Subcutaneous abdominal adipose tissue (tissue), 5 donors: Measurements from ENCODE around the gene C11orf54.

Source experiments
- H3K27ac ChIP-seq: one replicate; pipeline ENCODE4 v1.7.0; 2013; ENCODE audit warnings: low read depth, mild to moderate bottlenecking, inconsistent platforms, low read length, moderate library complexity
- H3K27me3 ChIP-seq, 5 donors: one replicate each; pipeline ENCODE4 v1.7.0; 2013; ENCODE audit warnings: low read length in 5 of 5, inconsistent platforms in 1 of 5; ENCODE audit not compliant: control insufficient read depth in 5 of 5, insufficient read depth in 4 of 5
- H3K36me3 ChIP-seq, 5 donors: one replicate each; pipeline ENCODE4 v1.7.0; 2013; ENCODE audit warnings: low read length in 5 of 5; ENCODE audit not compliant: control insufficient read depth in 5 of 5, insufficient read depth in 5 of 5
- H3K4me1 ChIP-seq, 5 donors: one replicate each; pipeline ENCODE4 v1.7.0; 2013; ENCODE audit warnings: low read length in 5 of 5, mild to moderate bottlenecking in 3 of 5, moderate library complexity in 1 of 5; ENCODE audit not compliant: control insufficient read depth in 5 of 5, insufficient read depth in 5 of 5
- H3K4me3 ChIP-seq, 5 donors: one replicate each; pipeline ENCODE4 v1.7.0; 2013; ENCODE audit warnings: low read length in 5 of 5, low read depth in 1 of 5
- H3K9ac ChIP-seq, 5 donors: one replicate each; pipeline ENCODE4 v1.7.0; 2013; ENCODE audit warnings: low read length in 5 of 5, mild to moderate bottlenecking in 4 of 5, moderate library complexity in 3 of 5
- H3K9me3 ChIP-seq, 5 donors: one replicate each; pipeline ENCODE4 v1.7.0; 2013; ENCODE audit warnings: low read length in 5 of 5; ENCODE audit not compliant: control insufficient read depth in 5 of 5
- donor health status: healthy.
- donor health status: healthy.
- donor health status: healthy.
- donor health status: healthy.
- donor health status: healthy.

Gene C11orf54

DNA sequence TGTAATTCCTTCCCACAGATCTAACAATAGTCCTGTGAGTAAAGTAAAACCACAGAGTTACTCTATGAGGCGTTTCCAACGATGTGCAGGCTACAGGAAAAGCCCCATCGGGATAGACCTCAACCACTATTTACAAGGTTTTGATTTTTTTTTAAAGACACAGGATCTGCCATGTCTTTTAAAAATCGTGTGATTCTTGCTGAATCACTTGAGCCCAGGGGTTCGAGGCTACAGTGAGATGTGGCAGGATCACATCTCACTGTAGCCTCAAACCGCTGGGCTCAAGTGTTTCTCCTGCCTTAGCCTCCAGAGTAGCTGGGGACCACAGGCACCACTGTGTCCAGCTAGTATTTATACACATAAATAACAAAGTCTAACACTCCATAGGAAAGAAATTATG, 8.0 kb upstream of the C11orf54 start:
- Histone ChIP-seq H3K4me1 (peaks cover 0 to 20% (median 1%) of the 10 kb centered on the region in 5 donors), H3K4me3 (no peak overlapping the region), H3K36me3 (peaks cover 80 to 100% (median 93%) of the 10 kb centered on the region in 5 donors), H3K9ac (no peak overlapping the region), H3K27ac (no peak overlapping the region), H3K9me3 (no peaks in the 10 kb centered on the region), H3K27me3 (no peaks in the 10 kb centered on the region)

DNA sequence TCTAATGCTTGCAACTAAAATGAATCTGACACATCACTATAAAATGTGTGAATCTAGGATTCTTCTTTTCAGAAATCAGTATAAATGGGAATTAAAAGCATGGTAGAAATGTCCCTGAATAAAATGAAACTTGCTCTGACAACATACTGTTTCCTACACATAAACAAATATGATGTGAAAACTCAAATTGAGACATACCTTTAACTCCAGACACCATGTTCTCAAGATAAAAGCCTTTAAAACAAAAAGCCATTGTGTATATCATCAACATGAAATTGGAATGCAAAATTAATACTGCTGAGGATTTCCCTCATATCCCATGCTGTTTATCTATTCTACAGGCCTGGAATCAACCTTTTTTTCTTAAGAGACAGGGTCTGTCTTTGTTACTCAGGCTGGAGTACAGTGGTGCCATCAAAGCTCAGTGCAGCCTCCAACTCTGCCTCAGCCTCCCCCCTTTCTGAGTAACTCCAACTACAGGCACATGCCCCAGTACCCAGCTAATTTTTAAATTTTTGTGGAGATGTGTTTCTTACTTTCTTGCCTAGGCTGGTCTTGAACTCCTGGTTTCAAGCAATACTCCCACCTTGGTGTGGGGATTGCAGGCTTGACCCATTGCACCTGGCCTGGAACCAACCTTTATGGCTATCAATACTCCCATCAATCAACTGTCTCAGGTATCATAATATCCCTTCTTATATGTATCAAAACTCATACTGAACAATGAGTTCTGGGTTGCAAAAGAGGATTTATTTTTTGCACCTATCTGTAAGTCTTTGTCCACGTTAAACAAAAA, 6.8 kb upstream of the C11orf54 start:
- peaks cover 70 to 95% (median 82%) of the 10 kb centered on the region in 5 donors for H3K36me3 ChIP-seq
- no peak overlapping the region for H3K4me3 ChIP-seq
- H3K27me3 ChIP-seq = no peaks in the 10 kb centered on the region
- H3K4me1 ChIP-seq = peaks cover 0 to 31% (median 13%) of the 10 kb centered on the region in 5 donors
- H3K27ac ChIP-seq = peak overlapping the region; percentile 8
- no peaks in the 10 kb centered on the region for H3K9me3 ChIP-seq
- H3K9ac ChIP-seq = no peak overlapping the region

DNA sequence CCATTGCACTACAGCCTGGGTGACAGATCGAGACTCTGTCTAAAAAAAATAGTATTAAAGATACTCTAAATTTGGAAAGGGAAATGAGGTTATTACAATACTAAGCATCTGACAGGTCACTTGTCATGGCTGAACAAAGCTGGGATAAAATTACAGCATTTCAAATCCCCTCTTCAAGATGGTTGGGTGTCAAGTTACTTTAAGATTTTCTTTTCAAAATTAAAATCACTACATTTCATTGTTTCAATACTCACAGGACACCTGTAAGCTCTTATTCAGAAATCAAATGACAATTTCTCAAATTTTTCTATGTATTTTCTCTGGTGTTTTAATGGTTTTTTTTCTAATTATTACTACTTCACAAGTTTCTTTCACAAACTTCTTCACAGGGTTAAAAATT, 5.8 kb upstream of the C11orf54 start:
- Histone ChIP-seq H3K4me3 (no peak overlapping the region), H3K36me3 (peaks cover 60 to 85% (median 72%) of the 10 kb centered on the region in 5 donors), H3K27me3 (no peaks in the 10 kb centered on the region), H3K27ac (peak overlapping the region; percentile 100), H3K9me3 (no peaks in the 10 kb centered on the region), H3K9ac (no peak overlapping the region), H3K4me1 (peaks cover 0 to 40% (median 22%) of the 10 kb centered on the region in 5 donors)

DNA sequence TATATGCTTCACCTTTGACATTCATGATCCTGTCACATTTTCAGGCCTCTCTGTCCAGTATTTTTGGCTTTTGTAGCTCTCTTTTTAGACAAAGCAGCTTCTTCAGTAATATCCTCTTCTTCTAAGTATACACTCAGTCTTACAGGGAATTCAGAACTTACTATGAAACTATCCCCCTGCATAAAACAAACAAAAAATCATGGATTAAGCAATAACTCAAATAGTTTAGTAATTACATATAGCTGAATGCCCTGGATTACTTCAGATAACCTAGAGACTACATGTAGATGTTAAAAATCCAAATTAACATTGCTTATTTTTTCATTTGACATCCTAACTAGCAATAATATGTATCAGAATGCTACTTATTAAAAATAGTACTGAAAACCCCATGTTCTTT, 5.3 kb upstream of the C11orf54 start:
- peak overlapping the region; percentile 100 for H3K27ac ChIP-seq
- peaks cover 55 to 80% (median 67%) of the 10 kb centered on the region in 5 donors for H3K36me3 ChIP-seq
- peaks cover 0 to 40% (median 22%) of the 10 kb centered on the region in 5 donors for H3K4me1 ChIP-seq
- no peak overlapping the region for H3K9ac ChIP-seq
- no peaks in the 10 kb centered on the region for H3K27me3 ChIP-seq
- H3K9me3 ChIP-seq = no peaks in the 10 kb centered on the region
- no peak overlapping the region for H3K4me3 ChIP-seq

DNA sequence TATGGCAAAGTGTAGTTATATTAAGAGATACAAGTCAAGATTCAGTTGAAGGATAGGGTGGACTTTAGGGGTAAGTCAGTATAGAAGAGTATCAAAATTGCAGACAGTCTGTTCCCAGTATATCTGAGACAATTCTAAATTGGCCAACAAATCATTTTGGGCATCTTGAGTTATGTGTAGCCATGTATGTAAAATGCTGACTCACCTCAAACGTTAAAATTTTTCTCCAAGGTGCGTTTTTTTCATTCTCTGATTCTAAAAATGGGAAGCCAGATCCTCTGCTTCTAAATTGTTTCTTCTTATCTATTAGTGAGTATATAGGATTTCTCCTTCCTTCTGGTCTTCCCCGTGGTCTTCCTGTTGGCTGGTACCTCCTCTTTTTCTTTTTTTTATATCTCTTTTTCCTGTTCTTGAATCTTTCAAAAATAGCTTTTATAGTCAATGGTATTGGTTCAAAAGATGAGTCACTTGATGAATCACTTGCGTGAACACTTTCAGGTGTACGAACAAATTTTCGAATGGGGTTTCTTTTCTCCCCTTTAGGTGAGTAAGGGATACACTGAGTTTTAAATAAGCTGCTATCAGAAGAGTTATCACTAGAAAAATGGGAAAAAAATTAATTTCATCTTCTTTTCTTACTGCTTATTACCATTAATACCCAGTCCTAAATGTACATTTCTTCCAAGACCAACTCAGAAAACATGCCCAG, 3.4 kb upstream of the C11orf54 start:
- peak overlapping the region in 1 of 5 donors; percentile 4 for H3K4me3 ChIP-seq
- peaks cover 0 to 50% (median 32%) of the 10 kb centered on the region in 5 donors for H3K4me1 ChIP-seq
- no peaks in the 10 kb centered on the region for H3K9me3 ChIP-seq
- H3K27ac ChIP-seq = peak overlapping the region; percentile 100
- H3K27me3 ChIP-seq = no peaks in the 10 kb centered on the region
- H3K9ac ChIP-seq = peak overlapping the region in 2 of 5 donors; percentile 32 to 35
- H3K36me3 ChIP-seq = peaks cover 38 to 61% (median 49%) of the 10 kb centered on the region in 5 donors

DNA sequence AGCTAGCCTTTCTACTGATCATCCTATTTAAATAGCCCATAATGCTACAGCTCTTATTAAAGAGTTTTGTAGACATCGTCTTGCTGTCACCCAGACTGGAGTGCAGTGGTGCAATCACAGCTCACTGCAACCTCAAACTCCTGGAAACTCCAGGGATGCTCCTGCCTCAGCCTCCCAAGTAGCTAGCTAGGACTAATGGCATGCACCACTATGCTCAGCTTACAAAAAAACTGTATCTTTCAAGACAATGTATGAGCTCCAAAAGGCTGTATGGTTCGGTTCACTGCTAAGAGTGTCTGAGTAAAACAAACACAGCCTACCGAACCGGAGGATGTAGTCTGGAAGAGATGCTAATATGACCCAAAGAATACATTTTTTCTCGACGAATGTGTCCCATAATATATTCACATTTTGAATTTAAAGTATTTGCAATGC, 2.8 kb upstream of the C11orf54 start:
- no peaks in the 10 kb centered on the region for H3K27me3 ChIP-seq
- H3K36me3 ChIP-seq = peaks cover 38 to 56% (median 47%) of the 10 kb centered on the region in 5 donors
- no peaks in the 10 kb centered on the region for H3K9me3 ChIP-seq
- H3K4me1 ChIP-seq = peaks cover 0 to 48% (median 32%) of the 10 kb centered on the region in 5 donors
- peak overlapping the region in 1 of 5 donors; percentile 6 for H3K9ac ChIP-seq
- peak overlapping the region in 3 of 5 donors; percentile 4 to 53 (median 6) for H3K4me3 ChIP-seq
- H3K27ac ChIP-seq = peak overlapping the region; percentile 100

DNA sequence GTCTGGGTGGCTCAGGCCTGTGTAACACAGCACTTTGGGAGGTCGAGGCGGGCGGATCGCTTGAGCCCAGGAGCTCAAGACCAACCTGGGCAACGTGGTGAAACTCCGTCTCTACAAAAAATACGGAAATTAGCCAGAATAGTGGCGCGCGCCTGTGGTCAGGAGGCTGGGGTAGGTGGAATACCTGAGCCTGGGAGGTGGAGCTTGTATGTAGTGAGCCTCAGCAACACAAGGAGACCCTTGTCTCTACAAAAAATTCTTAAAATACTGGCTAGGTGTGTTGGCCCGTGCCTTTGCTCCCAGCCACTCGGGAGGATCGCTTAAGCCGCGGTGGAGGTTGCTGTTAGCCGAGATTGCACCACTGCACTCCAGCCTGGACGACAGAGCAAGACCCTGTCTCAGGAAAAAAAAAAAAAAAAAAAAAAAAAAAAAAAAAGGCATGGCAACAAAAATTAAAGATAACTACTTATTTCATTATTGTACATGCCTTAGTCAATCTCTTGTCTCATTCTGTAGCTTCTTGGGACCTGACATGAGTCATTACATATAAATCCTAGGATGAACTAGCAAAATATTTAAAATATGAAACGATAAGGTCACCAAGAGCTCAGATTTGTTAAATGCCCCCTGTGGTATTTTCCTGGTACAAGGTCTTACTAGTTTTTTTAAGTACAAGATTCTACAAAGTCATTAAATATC, 1.3 kb upstream of the C11orf54 start:
- Histone ChIP-seq H3K4me3 (peak overlapping the region; percentile 84 to 99 (median 96)), H3K9ac (peak overlapping the region; percentile 95 to 99 (median 97)), H3K36me3 (peaks cover 27 to 43% (median 33%) of the 10 kb centered on the region in 5 donors), H3K27ac (peak overlapping the region; percentile 100), H3K9me3 (no peaks in the 10 kb centered on the region), H3K4me1 (peaks cover 0 to 46% (median 37%) of the 10 kb centered on the region in 5 donors), H3K27me3 (no peaks in the 10 kb centered on the region)

DNA sequence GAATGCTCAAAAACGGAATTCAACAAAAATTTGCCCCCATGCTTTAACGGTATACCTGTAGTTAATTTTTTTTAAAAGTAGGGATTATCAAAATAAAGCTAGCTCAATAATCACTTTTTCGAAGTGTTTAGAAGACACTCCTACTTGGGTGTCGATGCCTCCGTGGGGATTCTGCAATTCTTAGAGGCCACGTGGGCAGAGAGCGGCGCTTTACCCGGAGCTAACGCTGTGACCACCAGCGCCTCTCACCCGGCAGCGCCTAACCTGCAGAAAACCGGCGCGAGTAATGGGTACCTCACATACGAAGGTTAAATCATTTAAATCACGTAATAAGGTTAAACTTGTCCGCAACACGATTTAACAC, 760 bp upstream of the C11orf54 start:
- Histone ChIP-seq H3K36me3 (peaks cover 25 to 37% (median 28%) of the 10 kb centered on the region in 5 donors), H3K4me3 (peak overlapping the region; percentile 84 to 99 (median 96)), H3K9ac (peak overlapping the region; percentile 95 to 99 (median 97)), H3K27me3 (no peaks in the 10 kb centered on the region), H3K27ac (peak overlapping the region; percentile 100), H3K9me3 (no peaks in the 10 kb centered on the region), H3K4me1 (peaks cover 0 to 46% (median 37%) of the 10 kb centered on the region in 5 donors)

DNA sequence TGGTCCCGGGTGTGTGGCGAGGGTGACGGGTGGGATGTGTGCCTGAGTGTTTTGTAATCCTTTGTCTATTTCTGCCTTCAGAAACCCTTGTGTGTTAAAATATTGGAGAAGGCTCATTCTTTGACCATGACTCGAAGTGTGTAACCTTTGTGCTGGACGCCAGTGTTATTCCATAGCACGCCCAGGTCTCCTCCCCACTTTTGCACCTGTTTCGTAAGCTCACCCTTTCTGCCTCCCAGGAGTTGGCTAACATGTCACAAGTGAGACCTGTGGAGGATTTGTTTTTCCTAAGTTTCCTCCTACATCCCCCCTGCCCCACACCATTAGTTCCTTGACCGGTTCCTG, 382 bp downstream of the C11orf54 start:
- Histone ChIP-seq H3K9ac (peak overlapping the region; percentile 85 to 99 (median 97)), H3K4me3 (peak overlapping the region; percentile 84 to 99 (median 97)), H3K4me1 (peaks cover 0 to 44% (median 37%) of the 10 kb centered on the region in 5 donors), H3K9me3 (no peaks in the 10 kb centered on the region), H3K36me3 (peaks cover 15 to 26% (median 20%) of the 10 kb centered on the region in 5 donors), H3K27ac (peak overlapping the region; percentile 100), H3K27me3 (no peaks in the 10 kb centered on the region)
